ENCODE results near the gene KLK8.

KLK8 gene

DNA sequence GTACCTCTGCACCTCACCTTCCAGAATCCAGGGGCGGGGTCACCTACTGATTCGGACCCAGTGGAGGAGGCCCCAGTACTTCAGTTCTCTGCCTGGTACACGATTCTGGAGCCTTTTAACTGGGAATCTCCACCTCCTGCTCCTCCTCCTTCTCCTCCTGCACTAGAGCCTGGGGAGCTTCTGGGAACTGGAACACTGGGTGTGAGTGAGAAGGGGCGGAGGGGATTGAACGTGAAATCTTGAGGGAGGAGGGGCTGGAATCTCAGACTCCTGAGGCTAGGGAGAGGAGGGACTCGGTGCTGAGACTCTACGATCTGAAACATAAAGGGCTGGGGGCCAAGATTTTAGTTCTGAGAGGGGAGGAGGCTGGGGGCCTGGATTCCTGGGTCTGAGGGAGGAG, at the start of gene KLK8:
KLK8 (minus strand) TSS at position 90 of the 400 bp plus-strand sequence. CDS start 437 bp downstream, outside the sequence.
- no peak for DNase-seq (ENCODE audit: low read depth)

- DNase-seq (ENCODE audit: low read depth): no peak
Measured at GRCh38 chr19:51047031-51047335, 45.6 kb upstream of the KLK8 start.

- no peak for DNase-seq (ENCODE audit: low read depth)
Measured at GRCh38 chr19:51044327-51044726, 42.9 kb upstream of the KLK8 start.

DNA sequence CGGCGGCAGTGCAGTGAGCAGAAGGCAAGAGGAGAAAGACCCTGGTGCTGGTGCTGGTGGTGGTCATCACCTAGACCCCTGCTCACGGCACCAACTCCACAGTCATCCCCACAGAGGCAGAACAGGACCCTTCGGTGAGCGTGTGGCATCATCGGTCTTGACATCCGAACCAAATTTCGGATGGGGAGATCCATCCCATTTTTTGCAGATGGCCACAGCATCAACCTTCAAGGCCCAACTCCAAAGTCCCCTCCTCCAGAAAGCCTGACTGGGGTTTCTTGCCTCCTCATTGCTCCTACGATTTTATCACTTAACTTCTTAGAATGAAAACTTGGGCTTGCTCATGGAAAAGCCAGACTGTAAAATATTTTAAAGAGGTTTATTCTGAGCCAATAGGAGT, 42.1 kb upstream of the KLK8 start:
- no peak for DNase-seq (ENCODE audit: low read depth)

GRCh38 chr19:51040151-51040550, 38.7 kb upstream of the KLK8 start:
- DNase-seq (ENCODE audit: low read depth): no peak

DNA sequence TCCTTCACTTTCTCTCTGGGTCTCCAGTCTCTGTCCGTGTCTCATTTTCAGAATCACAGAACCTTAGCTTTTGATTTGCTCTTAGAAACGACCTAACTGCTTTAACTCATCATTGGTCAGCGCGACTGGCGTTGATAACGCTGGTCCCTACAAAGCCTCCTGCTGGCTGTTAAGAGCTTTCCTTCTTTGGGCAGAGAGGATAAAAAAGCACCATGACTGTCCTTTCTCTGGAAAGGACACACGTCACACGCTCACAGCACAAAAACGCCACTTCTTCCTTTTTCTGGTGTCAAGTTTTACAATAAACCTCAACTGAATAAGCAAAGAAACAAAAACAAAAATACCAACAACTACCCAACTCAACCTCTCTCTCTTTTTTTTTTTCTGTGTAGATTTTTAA, 35.1 kb upstream of the KLK8 start:
- DNase-seq (ENCODE audit: low read depth): no peak

- no peak for DNase-seq (ENCODE audit: low read depth)
Measured at GRCh38 chr19:51034704-51035103, 33.3 kb upstream of the KLK8 start, which contains the start of gene KLK12. Gene KLK12, minus strand, starts transcription at chr19:51035002. Its CDS starts 381 bp downstream, at chr19:51034621.

- no peak for DNase-seq (ENCODE audit: low read depth)
Measured at GRCh38 chr19:51031880-51032225, 30.4 kb upstream of the KLK8 start.

GRCh38 chr19:51031220-51031879, 29.9 kb upstream of the KLK8 start:
- no peak for DNase-seq (ENCODE audit: low read depth)

- DNase-seq (ENCODE audit: low read depth): no peak
Measured at GRCh38 chr19:51030631-51031030, 29.2 kb upstream of the KLK8 start.

- DNase-seq (ENCODE audit: low read depth): no peak
Measured at GRCh38 chr19:51029718-51030117, 28.3 kb upstream of the KLK8 start.

- DNase-seq (ENCODE audit: low read depth): no peak
Measured at GRCh38 chr19:51027873-51028272, 26.5 kb upstream of the KLK8 start.

DNA sequence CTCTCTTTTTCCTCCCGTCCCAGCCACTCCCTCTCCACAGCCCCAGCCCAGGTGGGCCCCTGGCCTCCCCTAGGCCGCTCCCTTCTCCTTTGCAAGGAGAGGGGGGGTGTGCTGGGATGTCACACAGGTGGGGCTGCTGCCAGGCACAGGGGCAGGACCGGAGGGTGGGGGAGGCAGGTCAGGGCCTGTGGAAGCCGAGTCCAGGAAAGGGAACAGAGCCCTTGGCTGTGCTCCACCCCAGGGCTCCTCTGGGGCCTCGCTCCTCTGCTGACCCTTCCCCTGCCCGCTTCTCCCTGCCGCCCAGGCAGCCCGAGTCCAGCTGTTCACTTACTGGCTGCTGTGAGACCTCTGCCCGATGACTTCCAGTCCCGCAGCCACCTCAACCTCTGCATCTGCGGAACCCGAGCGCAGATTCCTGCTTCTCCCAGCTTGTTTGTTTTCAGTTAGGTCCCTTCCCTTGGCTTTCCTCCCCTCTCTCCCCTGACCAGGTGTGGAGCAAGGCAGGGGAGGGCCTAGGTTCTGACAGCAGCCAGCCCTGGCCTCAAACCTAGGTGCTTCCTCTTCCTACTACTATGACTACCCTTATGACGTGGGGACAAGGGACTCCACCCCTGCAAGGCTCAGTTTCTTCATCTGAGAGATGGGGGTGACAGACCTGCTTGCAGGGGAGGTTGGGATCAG, 25.9 kb upstream of the KLK8 start:
- no peak for DNase-seq (ENCODE audit: low read depth)

DNA sequence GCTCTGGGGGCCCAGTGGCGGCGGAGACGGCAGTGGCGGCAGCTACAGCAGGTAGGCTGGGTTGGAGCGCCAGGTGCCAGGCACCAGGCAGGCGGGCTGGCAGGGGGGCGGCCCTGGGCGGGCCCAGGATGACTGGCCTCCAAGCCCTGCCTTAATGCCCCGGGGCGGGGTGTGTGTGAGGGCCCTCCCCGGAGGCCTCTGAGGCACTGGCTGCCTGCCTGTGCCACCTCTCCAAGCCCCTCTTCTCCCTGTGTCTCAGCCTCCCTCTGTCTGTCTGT, 25.1 kb upstream of the KLK8 start, which contains the start of gene KLK11:
KLK11 (minus strand) TSS at position 63 of the 278 bp plus-strand sequence. CDS start 985 bp downstream, outside the sequence.
- no peak for DNase-seq (ENCODE audit: low read depth)

- DNase-seq (ENCODE audit: low read depth): no peak
Measured at GRCh38 chr19:51025809-51026553, 24.6 kb upstream of the KLK8 start.

GRCh38 chr19:51025401-51025800, 24.0 kb upstream of the KLK8 start:
- DNase-seq (ENCODE audit: low read depth): no peak

- no peak for DNase-seq (ENCODE audit: low read depth)
Measured at GRCh38 chr19:51024924-51025323, 23.5 kb upstream of the KLK8 start.

GRCh38 chr19:51023946-51024345, 22.5 kb upstream of the KLK8 start:
- DNase-seq (ENCODE audit: low read depth): no peak

DNA sequence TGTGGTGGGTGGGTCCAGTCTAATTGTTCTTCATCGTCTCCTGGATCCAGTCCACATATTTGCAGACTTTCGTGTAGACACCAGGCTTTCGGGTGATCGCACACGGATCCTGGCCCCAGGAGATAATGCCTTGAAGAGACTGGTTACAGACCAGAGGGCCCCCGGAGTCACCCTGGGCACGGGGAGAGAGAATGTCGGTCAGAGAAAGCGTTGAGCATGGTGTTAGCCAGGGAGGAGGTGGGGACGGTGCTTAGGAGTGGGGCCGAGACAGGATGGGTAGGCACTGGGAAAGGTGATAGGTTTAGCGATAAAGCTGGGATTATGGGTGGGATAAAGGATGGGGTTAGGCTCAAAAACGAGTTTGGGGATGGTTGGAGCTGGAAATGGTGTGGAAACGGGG, 21.1 kb upstream of the KLK8 start:
- DNase-seq (ENCODE audit: low read depth): no peak

DNA sequence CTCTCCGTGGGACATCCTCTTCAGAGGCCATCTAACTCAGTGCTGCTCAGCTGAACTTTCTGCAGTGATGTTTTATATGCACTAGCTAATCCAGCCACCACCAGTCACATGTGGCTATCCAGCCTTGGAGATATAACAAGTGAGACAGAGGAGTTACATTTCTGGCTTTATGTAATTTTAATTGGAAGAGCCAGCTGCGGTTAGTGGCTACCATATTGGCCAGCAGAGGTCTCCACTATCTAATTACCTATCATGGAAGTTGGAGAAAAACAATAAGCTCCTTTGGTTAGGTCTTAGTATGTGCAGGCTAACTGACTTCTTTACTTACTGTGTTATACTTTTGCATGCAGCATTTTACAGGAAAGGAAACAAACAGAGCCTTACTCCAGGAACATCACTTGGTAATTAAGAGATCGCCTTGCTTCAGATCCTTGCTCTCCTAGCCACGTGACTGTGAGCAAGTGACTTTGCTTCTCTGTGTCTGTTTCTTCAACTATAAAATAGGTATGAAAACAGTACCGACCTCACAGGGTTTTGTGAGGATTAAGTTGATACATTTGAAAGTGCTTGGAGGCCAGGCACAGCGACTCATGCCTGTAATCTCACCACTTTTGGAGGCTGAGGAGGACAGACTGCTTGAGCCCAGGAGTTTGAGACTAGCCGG, 19.7 kb upstream of the KLK8 start:
- DNase-seq (ENCODE audit: low read depth): no peak

DNA sequence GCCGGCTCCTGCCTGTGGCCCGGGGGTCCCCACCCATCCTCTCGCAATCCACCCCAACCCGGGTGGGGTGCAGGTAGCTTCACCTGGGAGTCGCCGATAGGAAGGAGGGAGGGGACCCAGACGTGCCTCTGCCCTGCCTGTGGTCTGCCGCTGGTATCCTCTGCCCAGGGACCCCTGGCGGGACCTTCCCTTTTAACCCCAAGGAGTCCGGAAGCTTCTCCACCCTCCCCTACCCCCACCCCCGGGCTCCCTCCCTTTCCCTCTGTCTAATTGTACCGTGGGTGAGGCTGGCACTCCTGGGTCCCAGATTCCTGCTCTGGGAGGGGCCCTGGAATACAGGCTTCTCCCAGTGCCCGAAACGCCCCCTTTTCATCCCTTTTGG, 18.1 kb upstream of the KLK8 start, which contains the start of gene KLK10:
KLK10 (minus strand) TSS at position 166 of the 382 bp plus-strand sequence. CDS start 579 bp downstream, outside the sequence.
- no peak for DNase-seq (ENCODE audit: low read depth)

GRCh38 chr19:51018745-51019543, 17.5 kb upstream of the KLK8 start:
- no peak for DNase-seq (ENCODE audit: low read depth)
